Activated T-cell treated with anti-CD3 and anti-CD28 coated beads, Interleukin-2, amount 50 U/mL, for 24 hours (primary cell): Measurements from ENCODE around the gene PRXL2B.

Experiments used
- DNase-seq: peaks from one replicate; pipeline ENCODE4 v3.0.0-alpha.2; 2020
- H3K27ac Mint-ChIP-seq: 2 replicates; pipeline ENCODE4 v1.8.0; 2020; ENCODE audit warnings: mild to moderate bottlenecking, mixed read lengths
- H3K27me3 Mint-ChIP-seq: 2 replicates; pipeline ENCODE4 v1.8.0; 2020; ENCODE audit warnings: mixed read lengths
- H3K36me3 Mint-ChIP-seq: 2 replicates; pipeline ENCODE4 v1.8.0; 2020; ENCODE audit warnings: low read depth, mixed read lengths
- H3K4me1 Mint-ChIP-seq: 2 replicates; pipeline ENCODE4 v1.8.0; 2020; ENCODE audit warnings: low read depth, mixed read lengths
- H3K4me3 Mint-ChIP-seq: 2 replicates; pipeline ENCODE4 v1.8.0; 2020; ENCODE audit warnings: mild to moderate bottlenecking, moderate library complexity, mixed read lengths
- H3K9me3 Mint-ChIP-seq: 2 replicates; pipeline ENCODE4 v1.8.0; 2020; ENCODE audit warnings: mixed read lengths

Gene PRXL2B

GRCh38 chr1:2586154-2587070, at the start of gene PRXL2B:
Gene PRXL2B, plus strand, starts transcription at chr1:2586777. Its CDS starts 109 bp downstream, at chr1:2586886.
- Mint-ChIP-seq H3K36me3 (peaks cover 11% of the 10 kb centered on the region), H3K27me3 (no peaks in the 10 kb centered on the region), H3K4me3 (peak within 1 kb of the TSS; percentile 87), H3K4me1 (peaks cover 44% of the 10 kb centered on the region), H3K9me3 (no peaks in the 10 kb centered on the region), H3K27ac (peak within 1 kb of the TSS; percentile 94)
- DNase-seq = peak; percentile 99

GRCh38 chr1:2537784-2538115, 48.8 kb upstream of the PRXL2B start:
- Mint-ChIP-seq H3K9me3 (no peaks in the 10 kb centered on the region), H3K27me3 (peaks cover 13% of the 10 kb centered on the region), H3K4me1 (peaks cover 4% of the 10 kb centered on the region), H3K36me3 (no peaks in the 10 kb centered on the region), H3K4me3 (no peak overlapping the region), H3K27ac (no peak overlapping the region)
- no peak for DNase-seq

GRCh38 chr1:2538376-2538775, 48.2 kb upstream of the PRXL2B start:
- Mint-ChIP-seq H3K27me3 (peaks cover 8% of the 10 kb centered on the region), H3K9me3 (no peaks in the 10 kb centered on the region), H3K4me1 (peaks cover 4% of the 10 kb centered on the region), H3K36me3 (no peaks in the 10 kb centered on the region), H3K27ac (no peak overlapping the region), H3K4me3 (no peak overlapping the region)
- DNase-seq = no peak

GRCh38 chr1:2538872-2539271, 47.7 kb upstream of the PRXL2B start:
- Mint-ChIP-seq H3K4me1 (peaks cover 4% of the 10 kb centered on the region), H3K9me3 (no peaks in the 10 kb centered on the region), H3K4me3 (no peak overlapping the region), H3K36me3 (no peaks in the 10 kb centered on the region), H3K27ac (no peak overlapping the region), H3K27me3 (peaks cover 7% of the 10 kb centered on the region)
- DNase-seq = no peak

- Mint-ChIP-seq H3K36me3 (no peaks in the 10 kb centered on the region), H3K4me3 (no peak overlapping the region), H3K4me1 (peaks cover 8% of the 10 kb centered on the region), H3K27me3 (peaks cover 7% of the 10 kb centered on the region), H3K9me3 (no peaks in the 10 kb centered on the region), H3K27ac (no peak overlapping the region)
- peak; percentile 62 for DNase-seq
Measured at GRCh38 chr1:2539312-2539907, 47.2 kb upstream of the PRXL2B start.

GRCh38 chr1:2540816-2541492, 45.6 kb upstream of the PRXL2B start:
- H3K4me1 Mint-ChIP-seq = peaks cover 15% of the 10 kb centered on the region
- H3K27ac Mint-ChIP-seq = no peak overlapping the region
- no peaks in the 10 kb centered on the region for H3K9me3 Mint-ChIP-seq
- peaks cover 2% of the 10 kb centered on the region for H3K27me3 Mint-ChIP-seq
- no peak for DNase-seq
- H3K4me3 Mint-ChIP-seq = no peak overlapping the region
- no peaks in the 10 kb centered on the region for H3K36me3 Mint-ChIP-seq

GRCh38 chr1:2541619-2542245, 44.8 kb upstream of the PRXL2B start:
- Mint-ChIP-seq H3K4me1 (peaks cover 15% of the 10 kb centered on the region), H3K9me3 (no peaks in the 10 kb centered on the region), H3K4me3 (no peak overlapping the region), H3K27ac (no peak overlapping the region), H3K27me3 (peaks cover 2% of the 10 kb centered on the region), H3K36me3 (no peaks in the 10 kb centered on the region)
- no peak for DNase-seq

- Mint-ChIP-seq H3K27ac (no peak overlapping the region), H3K27me3 (peaks cover 2% of the 10 kb centered on the region), H3K4me3 (no peak overlapping the region), H3K4me1 (peaks cover 17% of the 10 kb centered on the region), H3K36me3 (no peaks in the 10 kb centered on the region), H3K9me3 (no peaks in the 10 kb centered on the region)
- no peak for DNase-seq
Measured at GRCh38 chr1:2542246-2542915, 44.2 kb upstream of the PRXL2B start.

- Mint-ChIP-seq H3K9me3 (no peaks in the 10 kb centered on the region), H3K27me3 (peaks cover 2% of the 10 kb centered on the region), H3K4me1 (peaks cover 26% of the 10 kb centered on the region), H3K27ac (no peak overlapping the region), H3K36me3 (no peaks in the 10 kb centered on the region), H3K4me3 (no peak overlapping the region)
- DNase-seq = peak; percentile 55
Measured at GRCh38 chr1:2543543-2544092, 43.0 kb upstream of the PRXL2B start.

- H3K4me1 Mint-ChIP-seq = peaks cover 33% of the 10 kb centered on the region
- no peaks in the 10 kb centered on the region for H3K9me3 Mint-ChIP-seq
- peaks cover 2% of the 10 kb centered on the region for H3K27me3 Mint-ChIP-seq
- H3K36me3 Mint-ChIP-seq = no peaks in the 10 kb centered on the region
- H3K27ac Mint-ChIP-seq = no peak overlapping the region
- DNase-seq = no peak
- no peak overlapping the region for H3K4me3 Mint-ChIP-seq
Measured at GRCh38 chr1:2544093-2544874, 42.3 kb upstream of the PRXL2B start.

- Mint-ChIP-seq H3K36me3 (no peaks in the 10 kb centered on the region), H3K27me3 (peaks cover 2% of the 10 kb centered on the region), H3K27ac (no peak overlapping the region), H3K9me3 (no peaks in the 10 kb centered on the region), H3K4me1 (peaks cover 39% of the 10 kb centered on the region), H3K4me3 (no peak overlapping the region)
- no peak for DNase-seq
Measured at GRCh38 chr1:2544875-2545640, 41.5 kb upstream of the PRXL2B start.

GRCh38 chr1:2545754-2546514, 40.6 kb upstream of the PRXL2B start:
- Mint-ChIP-seq H3K27ac (no peak overlapping the region), H3K9me3 (no peaks in the 10 kb centered on the region), H3K4me3 (peak overlapping the region; percentile 80), H3K27me3 (peaks cover 2% of the 10 kb centered on the region), H3K4me1 (peaks cover 41% of the 10 kb centered on the region), H3K36me3 (no peaks in the 10 kb centered on the region)
- DNase-seq = peak; percentile 88
